HepG2 (cell line): ENCODE data around the gene DLEC1. TPM values are rescaled to one million over a fixed set of nuclear protein-coding genes. Genes with fewer than 3 reads are reported as not detected.

Source experiments
- ADNP ChIP-seq: sonication (generic); formaldehyde crosslinking; IDR thresholded peaks from 2 replicates; pipeline ENCODE4 v1.4.0; 2020; ENCODE audit warnings: missing genetic modification reagents
- AGO2 ChIP-seq: fragments of 200-400 bp; formaldehyde crosslinking; optimal IDR thresholded peaks from 2 replicates; pipeline ENCODE3; 2017; ENCODE audit warnings: mild to moderate bottlenecking, low read depth, low read length, moderate library complexity
- FOXM1 ChIP-seq: sonication (generic); formaldehyde crosslinking; IDR thresholded peaks from 2 replicates; pipeline ENCODE4 v1.5.0; 2020; ENCODE audit warnings: missing genetic modification reagents
- HES4 ChIP-seq: sonication (generic); formaldehyde crosslinking; IDR thresholded peaks from 2 replicates; pipeline ENCODE4 v1.9.0; 2021; ENCODE audit warnings: mild to moderate bottlenecking, missing genetic modification reagents, borderline replicate concordance
- HOXA5 ChIP-seq: sonication (generic); formaldehyde crosslinking; IDR thresholded peaks from 2 replicates; pipeline ENCODE4 v1.4.0; 2020; ENCODE audit warnings: missing genetic modification reagents
- KLF13 ChIP-seq: sonication (generic); formaldehyde crosslinking; IDR thresholded peaks from 2 replicates; pipeline ENCODE4 v1.4.0; 2020; ENCODE audit warnings: mild to moderate bottlenecking, missing genetic modification reagents
- KMT2A ChIP-seq: sonication (generic); formaldehyde crosslinking; IDR thresholded peaks from 2 replicates; pipeline ENCODE4 v1.4.0; 2020; ENCODE audit warnings: missing genetic modification reagents
- MAFF ChIP-seq: IDR thresholded peaks from 2 replicates; pipeline ENCODE4 v1.6.1; 2011; ENCODE audit warnings: low read depth, low read length, improper control_type of control experiment
- MAFG ChIP-seq: sonication (generic); formaldehyde crosslinking; IDR thresholded peaks from 2 replicates; pipeline ENCODE4 v1.5.1; 2020; ENCODE audit warnings: mild to moderate bottlenecking, missing genetic modification reagents
- NR2F1 ChIP-seq, 2 experiments: fragments of 450-650 bp in 1 of 2; formaldehyde crosslinking in 1 of 2; IDR thresholded peaks; 2 replicates each; pipeline versions ENCODE4 v1.5.0 to v1.6.1; 2016 to 2020; ENCODE audit warnings: mild to moderate bottlenecking in 1 of 2, missing compliant biosample characterization in 1 of 2, missing genetic modification reagents in 1 of 2, moderate library complexity in 1 of 2
- POLR2AphosphoS2 ChIP-seq: IDR thresholded peaks from 2 replicates; pipeline ENCODE4 v1.6.1; 2011; ENCODE audit warnings: low read depth, low read length, improper control_type of control experiment
- SMAD3 ChIP-seq: sonication (generic); formaldehyde crosslinking; IDR thresholded peaks from 2 replicates; pipeline ENCODE4 v1.4.0; 2020; ENCODE audit warnings: missing genetic modification reagents
- SMYD3 ChIP-seq: sonication (generic); formaldehyde crosslinking; IDR thresholded peaks from 2 replicates; pipeline ENCODE4 v1.8.1; 2023; ENCODE audit warnings: mild to moderate bottlenecking, missing genetic modification reagents
- TBX3 ChIP-seq: fragments of 450-650 bp; IDR thresholded peaks from 2 replicates; pipeline ENCODE4 v1.6.1; 2017; ENCODE audit warnings: antibody characterized with exemption, mild to moderate bottlenecking, inconsistent platforms, borderline replicate concordance
- ZNF136 ChIP-seq: sonication (generic); formaldehyde crosslinking; IDR thresholded peaks from 2 replicates; pipeline ENCODE4 v1.8.1; 2022; ENCODE audit warnings: low read depth, mild to moderate bottlenecking, moderate library complexity, missing genetic modification reagents
- ZNF160 ChIP-seq: sonication (generic); formaldehyde crosslinking; IDR thresholded peaks from 2 replicates; pipeline ENCODE4 v1.8.0; 2022; ENCODE audit warnings: mild to moderate bottlenecking, inconsistent platforms, missing genetic modification reagents
- ZNF282 ChIP-seq: fragments of 450-650 bp; IDR thresholded peaks from 2 replicates; pipeline ENCODE4 v1.6.1; 2018; ENCODE audit not compliant: partially characterized antibody
- ZNF501 ChIP-seq: sonication (generic); formaldehyde crosslinking; IDR thresholded peaks from 2 replicates; pipeline ENCODE4 v1.5.1; 2020; ENCODE audit warnings: mild to moderate bottlenecking, moderate library complexity, missing genetic modification reagents
- ZNF616 ChIP-seq: sonication (generic); formaldehyde crosslinking; IDR thresholded peaks from 2 replicates; pipeline ENCODE4 v1.5.0; 2020; ENCODE audit warnings: low read depth, mild to moderate bottlenecking, missing genetic modification reagents
- ZNF772 ChIP-seq: sonication (generic); formaldehyde crosslinking; IDR thresholded peaks from 2 replicates; pipeline ENCODE4 v1.5.0; 2020; ENCODE audit warnings: mild to moderate bottlenecking, missing genetic modification reagents
- ZNF781 ChIP-seq: sonication (generic); formaldehyde crosslinking; IDR thresholded peaks from 2 replicates; pipeline ENCODE4 v1.5.1; 2020; ENCODE audit warnings: borderline replicate concordance, mild to moderate bottlenecking, missing genetic modification reagents; ENCODE audit errors: not compliant biosample characterization
- ZNF878 ChIP-seq: sonication (generic); formaldehyde crosslinking; IDR thresholded peaks from 2 replicates; pipeline ENCODE4 v1.8.1; 2023; ENCODE audit warnings: mild to moderate bottlenecking, missing genetic modification reagents, moderate library complexity
- ZSCAN22 ChIP-seq: sonication (generic); formaldehyde crosslinking; IDR thresholded peaks from 2 replicates; pipeline ENCODE4 v1.4.0; 2020; ENCODE audit warnings: mild to moderate bottlenecking, missing genetic modification reagents
- ZZZ3 ChIP-seq: sonication (generic); formaldehyde crosslinking; IDR thresholded peaks from 2 replicates; pipeline ENCODE4 v1.4.0; 2020; ENCODE audit warnings: missing genetic modification reagents, mild to moderate bottlenecking, borderline replicate concordance
- polyA plus RNA-seq, 8 experiments: library from polyadenylated mRNA; depleted of rRNA in 3 of 8; stranded (reverse) in 7 of 8; unstranded in 1 of 8; fragments of >200 nt; fragmentation: Illumina TruSeq in 4 of 8; extraction: Trizol in 4 of 8; gene quantifications; 2 replicates each; pipeline versions ENCODE4 v1.2.1 to v1.2.3, GENCODE V29; 2011 to 2016; ENCODE audit warnings: low read depth in 4 of 8, missing spikeins in 1 of 8, mixed read lengths in 1 of 8; ENCODE audit not compliant: insufficient read depth in 1 of 8
- total RNA-seq, 5 experiments: library from RNA; depleted of rRNA; stranded (reverse); fragments of >200 nt; fragmentation: Illumina TruSeq; extraction: Trizol; gene quantifications; 2 replicates each; pipeline ENCODE4 v1.2.3, GENCODE V29; 2016; ENCODE audit warnings: low read depth in 1 of 5
- TF ChIP-seq, protein P1 (sequence below): sonication (generic); formaldehyde crosslinking; IDR thresholded peaks from 2 replicates; pipeline ENCODE4 v1.5.1; 2020; ENCODE audit warnings: missing genetic modification reagents, mild to moderate bottlenecking, borderline replicate concordance
- TF ChIP-seq, protein P2 (sequence below): sonication (generic); formaldehyde crosslinking; IDR thresholded peaks from 2 replicates; pipeline ENCODE4 v1.4.0; 2020; ENCODE audit warnings: low read depth, mild to moderate bottlenecking, missing genetic modification reagents
- TF ChIP-seq, protein P3 (sequence below): sonication (generic); formaldehyde crosslinking; IDR thresholded peaks from 2 replicates; pipeline ENCODE4 v1.8.1; 2023; ENCODE audit warnings: mild to moderate bottlenecking, missing genetic modification reagents

The DLEC1 gene
- total and polyA plus RNA-seq, 2 of the 13 experiments (the other 11 are each of a cell fraction or from before 2014, with no cell fraction given) = 0.09 TPM; not detected in 1

DNA sequence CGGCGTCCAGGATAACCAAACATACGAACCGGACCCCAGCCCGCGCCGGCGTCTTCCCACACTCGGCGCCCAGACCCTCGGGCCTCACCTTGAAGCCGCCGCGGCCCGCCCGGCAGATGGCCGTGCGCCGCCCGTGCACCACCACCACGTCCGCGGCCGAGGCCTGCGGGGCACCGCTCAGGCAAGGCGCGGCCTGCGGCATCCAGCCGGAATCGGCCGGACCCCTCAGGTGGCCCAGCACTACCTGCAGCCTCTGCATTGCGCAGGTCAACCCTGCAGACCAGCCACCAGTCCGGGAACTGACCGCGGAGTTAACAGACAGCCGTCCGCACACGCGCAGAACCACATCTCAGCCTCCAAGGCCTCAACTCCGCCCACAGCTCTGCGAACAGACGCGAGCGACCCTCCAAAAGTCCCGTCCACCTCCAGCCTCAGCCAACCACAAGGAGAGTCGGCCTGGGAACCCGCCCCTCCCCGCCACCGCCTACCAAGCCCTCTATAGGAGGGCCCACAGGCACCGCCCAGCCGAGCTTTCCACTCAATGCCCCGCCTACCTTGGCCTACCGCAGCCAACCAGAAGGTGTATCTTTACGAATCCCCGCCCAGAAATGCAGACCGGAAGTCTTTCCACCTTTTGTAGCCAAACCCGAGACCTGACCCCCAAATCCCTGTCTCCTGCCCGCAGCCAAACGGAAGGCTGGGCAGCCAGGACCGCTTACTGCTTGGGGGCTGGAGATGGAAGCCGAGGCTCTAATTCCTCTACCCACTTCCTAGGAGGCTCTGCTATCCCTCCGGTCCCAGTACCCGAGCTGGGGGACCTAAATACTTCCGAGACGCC is 98.0 kb downstream of the DLEC1 start, which contains the start of gene ACAA1 (continued):
- TF ChIP-seq, protein P1, sequence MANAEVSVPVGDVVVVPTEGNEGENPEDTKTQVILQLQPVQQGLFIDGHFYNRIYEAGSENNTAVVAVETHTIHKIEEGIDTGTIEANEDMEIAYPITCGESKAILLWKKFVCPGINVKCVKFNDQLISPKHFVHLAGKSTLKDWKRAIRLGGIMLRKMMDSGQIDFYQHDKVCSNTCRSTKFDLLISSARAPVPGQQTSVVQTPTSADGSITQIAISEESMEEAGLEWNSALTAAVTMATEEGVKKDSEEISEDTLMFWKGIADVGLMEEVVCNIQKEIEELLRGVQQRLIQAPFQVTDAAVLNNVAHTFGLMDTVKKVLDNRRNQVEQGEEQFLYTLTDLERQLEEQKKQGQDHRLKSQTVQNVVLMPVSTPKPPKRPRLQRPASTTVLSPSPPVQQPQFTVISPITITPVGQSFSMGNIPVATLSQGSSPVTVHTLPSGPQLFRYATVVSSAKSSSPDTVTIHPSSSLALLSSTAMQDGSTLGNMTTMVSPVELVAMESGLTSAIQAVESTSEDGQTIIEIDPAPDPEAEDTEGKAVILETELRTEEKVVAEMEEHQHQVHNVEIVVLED (CRISPR knock-in tag) = peak; percentile 62; the same call in 1 of the 2 replicates
- TF ChIP-seq AGO2 (peak; percentile 96), ZNF878 (CRISPR knock-in tag) (no peak), ZNF160 (CRISPR knock-in tag) (no peak), ZNF282 (no peak), SMAD3 (CRISPR knock-in tag) (no peak), NR2F1 (CRISPR knock-in tag; IDR thresholded peaks at IDR 0.05) (no peak), ZNF616 (CRISPR knock-in tag) (no peak), TBX3 (no peak), ZNF781 (CRISPR knock-in tag) (no peak), ZNF772 (CRISPR knock-in tag) (no peak; the same call in 1 of the 2 replicates), KLF13 (CRISPR knock-in tag) (no peak), POLR2AphosphoS2 (no peak), ZSCAN22 (CRISPR knock-in tag) (no peak), ZNF501 (CRISPR knock-in tag) (peak; percentile 95), HOXA5 (CRISPR knock-in tag) (0 out of 2 replicates have a peak, but pooled peaks have one; percentile 43), ZZZ3 (no peak), ZNF136 (CRISPR knock-in tag) (peak; percentile 34; the same call in 1 of the 2 replicates), MAFG (no peak), HES4 (CRISPR knock-in tag) (peak; percentile 73), SMYD3 (CRISPR knock-in tag) (no peak), MAFF (no peak), FOXM1 (CRISPR knock-in tag) (no peak), ADNP (CRISPR knock-in tag) (no peak), KMT2A (CRISPR knock-in tag) (no peak)
- TF ChIP-seq, protein P2, sequence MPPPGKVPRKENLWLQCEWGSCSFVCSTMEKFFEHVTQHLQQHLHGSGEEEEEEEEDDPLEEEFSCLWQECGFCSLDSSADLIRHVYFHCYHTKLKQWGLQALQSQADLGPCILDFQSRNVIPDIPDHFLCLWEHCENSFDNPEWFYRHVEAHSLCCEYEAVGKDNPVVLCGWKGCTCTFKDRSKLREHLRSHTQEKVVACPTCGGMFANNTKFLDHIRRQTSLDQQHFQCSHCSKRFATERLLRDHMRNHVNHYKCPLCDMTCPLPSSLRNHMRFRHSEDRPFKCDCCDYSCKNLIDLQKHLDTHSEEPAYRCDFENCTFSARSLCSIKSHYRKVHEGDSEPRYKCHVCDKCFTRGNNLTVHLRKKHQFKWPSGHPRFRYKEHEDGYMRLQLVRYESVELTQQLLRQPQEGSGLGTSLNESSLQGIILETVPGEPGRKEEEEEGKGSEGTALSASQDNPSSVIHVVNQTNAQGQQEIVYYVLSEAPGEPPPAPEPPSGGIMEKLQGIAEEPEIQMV (CRISPR knock-in tag) = no peak; the same call in 1 of the 2 replicates
- TF ChIP-seq, protein P3, sequence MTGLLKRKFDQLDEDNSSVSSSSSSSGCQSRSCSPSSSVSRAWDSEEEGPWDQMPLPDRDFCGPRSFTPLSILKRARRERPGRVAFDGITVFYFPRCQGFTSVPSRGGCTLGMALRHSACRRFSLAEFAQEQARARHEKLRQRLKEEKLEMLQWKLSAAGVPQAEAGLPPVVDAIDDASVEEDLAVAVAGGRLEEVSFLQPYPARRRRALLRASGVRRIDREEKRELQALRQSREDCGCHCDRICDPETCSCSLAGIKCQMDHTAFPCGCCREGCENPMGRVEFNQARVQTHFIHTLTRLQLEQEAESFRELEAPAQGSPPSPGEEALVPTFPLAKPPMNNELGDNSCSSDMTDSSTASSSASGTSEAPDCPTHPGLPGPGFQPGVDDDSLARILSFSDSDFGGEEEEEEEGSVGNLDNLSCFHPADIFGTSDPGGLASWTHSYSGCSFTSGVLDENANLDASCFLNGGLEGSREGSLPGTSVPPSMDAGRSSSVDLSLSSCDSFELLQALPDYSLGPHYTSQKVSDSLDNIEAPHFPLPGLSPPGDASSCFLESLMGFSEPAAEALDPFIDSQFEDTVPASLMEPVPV (CRISPR knock-in tag) = no peak
